Esophagus muscularis mucosa (tissue), 4 donors: ENCODE data around the gene ZNF726. TPM values are rescaled to one million over a fixed set of nuclear protein-coding genes. Genes with fewer than 3 reads are reported as not detected.

Source experiments
- DNase-seq: peaks from one replicate; pipeline ENCODE4 v3.0.0-alpha.2; 2017; ENCODE audit errors: extremely low spot score
- H3K27ac ChIP-seq, 4 donors: fragments of 200-600 bp; sonication (generic); replicated peaks in 1 of 4; 1 replicate in 3 of 4; 2 replicates in 1 of 4; pipeline ENCODE4 v1.5.1; 2016 to 2019; ENCODE audit warnings: mild to moderate bottlenecking in 1 of 4
- H3K27me3 ChIP-seq, 4 donors: fragments of 200-600 bp; sonication (generic); one replicate each; pipeline versions ENCODE4 v1.5.1 to v1.6.0; 2016 to 2019
- H3K36me3 ChIP-seq, 4 donors: fragments of 200-600 bp; sonication (generic); one replicate each; pipeline ENCODE4 v1.5.1; 2016 to 2019
- H3K4me1 ChIP-seq, 4 donors: fragments of 200-600 bp; sonication (generic); one replicate each; pipeline ENCODE4 v1.5.1; 2016 to 2019
- H3K4me3 ChIP-seq, 4 donors: fragments of 200-600 bp; sonication (generic); 1 replicate in 2 of 4; 2 replicates in 2 of 4; pipeline ENCODE4 v1.5.1; 2016 to 2019; ENCODE audit warnings: mild to moderate bottlenecking in 4 of 4, moderate library complexity in 1 of 4
- H3K9me3 ChIP-seq, 4 donors: fragments of 200-600 bp; sonication (generic); 1 replicate in 3 of 4; 2 replicates in 1 of 4; pipeline ENCODE4 v1.5.1; 2016 to 2019
- EP300 ChIP-seq: sonication (generic); formaldehyde crosslinking; IDR thresholded peaks from one replicate; pipeline ENCODE4 v1.6.1; 2017; ENCODE audit warnings: antibody characterized with exemption
- whole genome bisulfite sequencing: methylation state at CpG from one replicate; pipeline ENCODE4 v1.1.5; 2018; 5-methylcytosine and 5-hydroxymethylcytosine counted together
- intact Hi-C: fragments of 100-400 bp; cut with DNase I; formaldehyde crosslinking; loops from one replicate; pipeline ENCODE4 v1.15.1; 2023
- total RNA-seq, 4 donors: library from RNA; depleted of rRNA; stranded (reverse); fragments of >200 nt; gene quantifications; one replicate each; pipeline versions ENCODE4 v1.1.0 to v1.2.1, GENCODE V29; 2016
- TF ChIP-seq, protein P1 (sequence below), 3 experiments: fragments of 200-600 bp in 2 of 3; fragments of 450-650 bp in 1 of 3; sonication (generic) in 2 of 3; IDR thresholded peaks; one replicate each; pipeline ENCODE4 v1.5.1; 2017 to 2019; ENCODE audit warnings: antibody characterized with exemption in 3 of 3, mild to moderate bottlenecking in 2 of 3, moderate library complexity in 1 of 3

Gene ZNF726
- total RNA-seq, 4 donors from 2014 or later: 0.32 to 0.80 (median 0.37) TPM

DNA sequence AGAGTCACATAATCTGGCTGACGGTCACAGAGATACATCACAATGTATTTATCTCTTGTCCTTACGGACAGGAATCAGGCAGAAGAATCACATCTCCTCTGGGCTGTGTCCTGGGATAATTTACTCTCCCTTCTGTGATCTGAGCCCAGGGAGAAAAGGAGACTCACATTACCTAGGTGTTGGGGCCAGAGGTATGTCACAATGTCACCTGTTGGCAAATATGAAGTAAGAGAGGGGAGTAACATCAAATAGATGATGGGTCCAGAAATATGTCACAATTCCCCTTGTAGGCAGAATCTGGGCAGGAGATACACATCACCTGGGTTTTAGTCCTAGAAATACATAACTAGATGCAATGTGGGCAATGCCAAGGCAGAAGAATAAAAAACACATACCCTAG is 67.2 kb downstream of the ZNF726 start:
- intact Hi-C loops: no loop called here
- no peak for TF ChIP-seq EP300
- Histone ChIP-seq H3K9me3 (no peaks in the 10 kb centered on the region), H3K36me3 (no peaks in the 10 kb centered on the region), H3K4me3 (no peak overlapping the region), H3K27ac (no peak overlapping the region), H3K27me3 (no peaks in the 10 kb centered on the region), H3K4me1 (no peaks in the 10 kb centered on the region)
- WGBS: 85% methylated on average over 2 of the region's 2 CpGs
- DNase-seq: no peak

GRCh38 chr19:23983406-23983805 is 68.7 kb downstream of the ZNF726 start:
- Histone ChIP-seq H3K9me3 (no peaks in the 10 kb centered on the region), H3K4me3 (no peak overlapping the region), H3K27me3 (no peaks in the 10 kb centered on the region), H3K4me1 (no peaks in the 10 kb centered on the region), H3K27ac (no peak overlapping the region), H3K36me3 (no peaks in the 10 kb centered on the region)
- TF ChIP-seq, protein P1, sequence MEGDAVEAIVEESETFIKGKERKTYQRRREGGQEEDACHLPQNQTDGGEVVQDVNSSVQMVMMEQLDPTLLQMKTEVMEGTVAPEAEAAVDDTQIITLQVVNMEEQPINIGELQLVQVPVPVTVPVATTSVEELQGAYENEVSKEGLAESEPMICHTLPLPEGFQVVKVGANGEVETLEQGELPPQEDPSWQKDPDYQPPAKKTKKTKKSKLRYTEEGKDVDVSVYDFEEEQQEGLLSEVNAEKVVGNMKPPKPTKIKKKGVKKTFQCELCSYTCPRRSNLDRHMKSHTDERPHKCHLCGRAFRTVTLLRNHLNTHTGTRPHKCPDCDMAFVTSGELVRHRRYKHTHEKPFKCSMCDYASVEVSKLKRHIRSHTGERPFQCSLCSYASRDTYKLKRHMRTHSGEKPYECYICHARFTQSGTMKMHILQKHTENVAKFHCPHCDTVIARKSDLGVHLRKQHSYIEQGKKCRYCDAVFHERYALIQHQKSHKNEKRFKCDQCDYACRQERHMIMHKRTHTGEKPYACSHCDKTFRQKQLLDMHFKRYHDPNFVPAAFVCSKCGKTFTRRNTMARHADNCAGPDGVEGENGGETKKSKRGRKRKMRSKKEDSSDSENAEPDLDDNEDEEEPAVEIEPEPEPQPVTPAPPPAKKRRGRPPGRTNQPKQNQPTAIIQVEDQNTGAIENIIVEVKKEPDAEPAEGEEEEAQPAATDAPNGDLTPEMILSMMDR (IDR thresholded peaks at IDR 0.05): no peak
- no peak for TF ChIP-seq EP300
- WGBS: 29% methylated on average over 1 of the region's 1 CpG
- intact Hi-C loops: no loop called here
- DNase-seq: no peak

Other genes with a start within 250 kb of the ZNF726 start
- 1 to 10 TPM; 3.6 to 7.1 (median 3.8) TPM for gene ZNF675, start 227.7 kb upstream of the ZNF726 start, total RNA-seq
- 1 to 10 TPM in 1 of 4 donors, under 1 TPM in 3; 0.65 to 1.1 (median 0.91) TPM for gene ZNF681, start 156.0 kb upstream of the ZNF726 start, total RNA-seq
- 10 to 100 TPM in 1 of 4 donors, 1 to 10 TPM in 3; 8.1 to 13.7 (median 8.8) TPM for gene ZNF254, start 172.3 kb downstream of the ZNF726 start, total RNA-seq